ENCODE results near the gene CFDP1. TPM values are rescaled to one million over a fixed set of nuclear protein-coding genes. Genes with fewer than 3 reads are reported as not detected.
A peak's percentile ranks its signal among the peaks of the same experiment; 100 is the strongest.

Gene CFDP1
- total and polyA plus RNA-seq, 10 donors, result 56.1 to 222 (median 108) TPM

DNA sequence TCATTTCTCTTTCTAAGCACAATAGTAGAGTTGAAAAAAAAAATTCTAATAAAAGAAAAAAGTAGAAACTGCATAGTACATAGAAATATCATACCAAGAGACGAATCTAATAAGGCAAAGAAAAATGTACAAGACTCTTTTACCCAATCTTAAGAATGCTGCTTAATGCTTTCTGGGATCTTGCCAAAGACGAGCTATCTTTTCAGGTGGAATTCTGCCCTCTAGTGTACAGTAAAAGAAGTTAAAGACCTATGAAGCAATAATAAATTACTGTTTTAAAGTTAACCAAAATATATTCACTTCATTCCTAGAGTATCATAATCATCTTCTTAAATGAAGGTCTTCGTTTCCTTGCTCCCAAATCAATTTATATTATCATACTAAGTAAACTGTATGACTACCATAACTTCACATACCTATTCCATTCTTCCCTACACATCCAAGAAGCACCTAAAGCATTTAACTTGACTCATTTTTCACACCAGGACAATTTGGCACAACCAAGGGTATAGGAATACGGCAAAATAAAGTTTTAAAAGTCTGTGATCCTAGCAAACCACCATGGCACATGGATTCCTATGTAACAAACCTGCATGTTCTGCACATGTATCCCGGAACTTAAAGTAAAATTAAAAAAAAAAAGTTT is 47.7 kb downstream of the CFDP1 start:
- no peak overlapping the region for H3K4me3 ChIP-seq
- no peak for TF ChIP-seq POLR2AphosphoS5 (IDR thresholded peaks at IDR 0.05)
- TF ChIP-seq, protein P1, sequence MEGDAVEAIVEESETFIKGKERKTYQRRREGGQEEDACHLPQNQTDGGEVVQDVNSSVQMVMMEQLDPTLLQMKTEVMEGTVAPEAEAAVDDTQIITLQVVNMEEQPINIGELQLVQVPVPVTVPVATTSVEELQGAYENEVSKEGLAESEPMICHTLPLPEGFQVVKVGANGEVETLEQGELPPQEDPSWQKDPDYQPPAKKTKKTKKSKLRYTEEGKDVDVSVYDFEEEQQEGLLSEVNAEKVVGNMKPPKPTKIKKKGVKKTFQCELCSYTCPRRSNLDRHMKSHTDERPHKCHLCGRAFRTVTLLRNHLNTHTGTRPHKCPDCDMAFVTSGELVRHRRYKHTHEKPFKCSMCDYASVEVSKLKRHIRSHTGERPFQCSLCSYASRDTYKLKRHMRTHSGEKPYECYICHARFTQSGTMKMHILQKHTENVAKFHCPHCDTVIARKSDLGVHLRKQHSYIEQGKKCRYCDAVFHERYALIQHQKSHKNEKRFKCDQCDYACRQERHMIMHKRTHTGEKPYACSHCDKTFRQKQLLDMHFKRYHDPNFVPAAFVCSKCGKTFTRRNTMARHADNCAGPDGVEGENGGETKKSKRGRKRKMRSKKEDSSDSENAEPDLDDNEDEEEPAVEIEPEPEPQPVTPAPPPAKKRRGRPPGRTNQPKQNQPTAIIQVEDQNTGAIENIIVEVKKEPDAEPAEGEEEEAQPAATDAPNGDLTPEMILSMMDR (IDR thresholded peaks at IDR 0.05 in 8 of 11, conservative IDR thresholded peaks at IDR 0.05 in 3 of 11), result peak; percentile 43 to 82 (median 74)
- peaks cover 0 to 37% (median 7%) of the 10 kb centered on the region in 6 donors for H3K36me3 ChIP-seq
- 35 to 46% (median 38%) methylated on average over 5 of the region's 5 CpGs for WGBS, 5 donors
- intact Hi-C loops (cut with DNase I; ENCODE audit: low total_unique reads), result no loop called here
- peaks cover 9 to 57% (median 26%) of the 10 kb centered on the region in 6 donors for H3K4me1 ChIP-seq
- no peak for DNase-seq
- H3K27me3 ChIP-seq (replicated peaks in 1 of 7), result peaks cover 0 to 32% (median 0%) of the 10 kb centered on the region in 7 donors
- no peaks in the 10 kb centered on the region for H3K9me3 ChIP-seq
- H3K27ac ChIP-seq, result no peak overlapping the region

DNA sequence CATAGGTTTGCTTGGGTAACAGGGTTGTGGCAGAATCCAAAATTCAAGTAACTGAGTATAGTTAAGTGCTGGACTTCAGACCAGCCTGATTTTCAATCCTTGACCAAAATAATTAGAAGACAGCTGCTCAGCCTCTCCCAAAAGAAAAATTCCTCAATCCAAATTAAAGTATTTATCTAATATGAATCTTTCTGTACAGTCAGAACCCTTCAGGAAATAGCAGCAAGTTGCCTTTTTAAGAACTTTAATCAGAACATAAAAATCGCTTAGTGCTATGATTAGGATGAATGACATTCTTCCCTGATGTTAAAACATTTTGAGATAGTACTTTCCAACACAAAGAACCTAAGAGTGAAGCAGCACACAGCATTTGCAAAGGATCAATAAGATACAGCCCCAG is 50.2 kb downstream of the CFDP1 start:
- Histone ChIP-seq H3K27ac (no peak overlapping the region), H3K9me3 (no peaks in the 10 kb centered on the region), H3K4me3 (no peak overlapping the region), H3K36me3 (peaks cover 0 to 12% (median 0%) of the 10 kb centered on the region in 6 donors), H3K4me1 (peaks cover 23 to 61% (median 42%) of the 10 kb centered on the region in 6 donors), H3K27me3 (replicated peaks in 1 of 7) (peaks cover 0 to 43% (median 0%) of the 10 kb centered on the region in 7 donors)
- intact Hi-C loops (cut with DNase I; ENCODE audit: low total_unique reads), result loop anchor here (5.0 kb wide), 1 partner anchor 151 kb away; no protein-coding TSS in a partner anchor
- TF ChIP-seq, protein P1 (IDR thresholded peaks at IDR 0.05 in 8 of 11, conservative IDR thresholded peaks at IDR 0.05 in 3 of 11), result no peak
- no peak for TF ChIP-seq POLR2A (IDR thresholded peaks at IDR 0.05)
- TF ChIP-seq POLR2AphosphoS5 (IDR thresholded peaks at IDR 0.05), result no peak
- no peak for DNase-seq
- WGBS, 5 donors, result 75 to 87% (median 78%) methylated on average over 1 of the region's 1 CpG

DNA sequence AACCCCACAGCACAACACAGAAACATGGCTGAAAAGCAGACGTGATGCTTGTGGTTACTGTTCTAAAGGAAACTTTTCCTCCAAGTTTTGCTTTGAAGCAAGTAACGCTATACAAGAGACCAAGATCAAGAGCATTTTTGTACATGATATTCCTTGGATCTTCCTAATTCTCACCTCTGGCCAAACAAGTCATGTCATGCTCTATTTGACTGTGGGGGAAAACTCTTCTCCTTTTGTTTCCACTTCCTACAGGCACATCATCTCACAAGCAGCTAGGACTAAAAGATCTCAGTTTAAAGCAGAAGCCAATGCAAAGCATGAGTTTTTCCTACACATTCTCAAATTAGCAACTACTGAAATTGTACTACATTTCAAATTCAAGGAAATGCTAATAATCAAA is 50.7 kb downstream of the CFDP1 start:
- no peak overlapping the region for H3K4me3 ChIP-seq
- H3K27me3 ChIP-seq (replicated peaks in 1 of 7), result peaks cover 0 to 43% (median 0%) of the 10 kb centered on the region in 7 donors
- H3K36me3 ChIP-seq, result peaks cover 0 to 14% (median under 1%) of the 10 kb centered on the region in 6 donors
- DNase-seq, result no peak
- H3K27ac ChIP-seq, result peak overlapping the region in 1 of 8 donors; percentile 0
- intact Hi-C loops (cut with DNase I; ENCODE audit: low total_unique reads), result loop anchor here (5.0 kb wide), 1 partner anchor 150 kb away; no protein-coding TSS in a partner anchor
- TF ChIP-seq POLR2AphosphoS5 (IDR thresholded peaks at IDR 0.05), result no peak
- TF ChIP-seq POLR2A (IDR thresholded peaks at IDR 0.05), result no peak
- TF ChIP-seq, protein P1 (IDR thresholded peaks at IDR 0.05 in 8 of 11, conservative IDR thresholded peaks at IDR 0.05 in 3 of 11), result no peak
- no peaks in the 10 kb centered on the region for H3K9me3 ChIP-seq
- WGBS, 5 donors, result 86 to 97% (median 91%) methylated on average over 2 of the region's 2 CpGs
- H3K4me1 ChIP-seq, result peaks cover 27 to 67% (median 47%) of the 10 kb centered on the region in 6 donors

DNA sequence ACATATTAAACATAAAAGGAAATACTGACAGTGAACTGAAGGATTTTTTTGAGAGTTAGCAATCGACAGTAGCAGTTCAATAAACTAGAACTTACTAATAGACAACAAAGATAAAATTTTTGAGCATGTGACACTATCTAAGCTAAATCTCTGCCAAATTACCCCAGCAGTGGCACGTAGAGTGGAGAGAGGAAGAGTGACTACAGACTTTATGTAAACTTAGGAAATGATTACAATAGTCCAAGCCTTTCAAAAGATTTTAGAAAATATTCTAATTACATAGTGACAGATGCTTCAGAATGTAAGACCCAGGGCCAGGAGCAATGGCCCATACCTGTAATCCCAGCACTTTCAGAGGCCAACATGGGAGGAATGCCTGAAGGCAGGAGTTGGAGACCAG is 52.4 kb downstream of the CFDP1 start:
- peaks cover 0 to 58% (median 0%) of the 10 kb centered on the region in 7 donors for H3K27me3 ChIP-seq (replicated peaks in 1 of 7)
- WGBS, 5 donors, result 25 to 42% (median 35%) methylated on average over 2 of the region's 2 CpGs
- H3K4me3 ChIP-seq, result no peak overlapping the region
- TF ChIP-seq, protein P1 (IDR thresholded peaks at IDR 0.05 in 8 of 11, conservative IDR thresholded peaks at IDR 0.05 in 3 of 11), result no peak
- TF ChIP-seq POLR2AphosphoS5 (IDR thresholded peaks at IDR 0.05) (no peak), POLR2A (IDR thresholded peaks at IDR 0.05) (no peak)
- peak overlapping the region in 4 of 8 donors; percentile 15 to 40 (median 31) for H3K27ac ChIP-seq
- H3K36me3 ChIP-seq, result peaks cover 0 to 26% (median 4%) of the 10 kb centered on the region in 6 donors
- intact Hi-C loops (cut with DNase I; ENCODE audit: low total_unique reads), result loop anchor here (5.0 kb wide), 1 partner anchor 149 kb away; no protein-coding TSS in a partner anchor
- H3K9me3 ChIP-seq, result no peaks in the 10 kb centered on the region
- H3K4me1 ChIP-seq, result peaks cover 30 to 67% (median 50%) of the 10 kb centered on the region in 6 donors
- no peak for DNase-seq

All from spleen (tissue), 11 donors.